Breast epithelium (tissue), 4 donors: ENCODE results near the gene CCDC196. TPM values are rescaled to one million over a fixed set of nuclear protein-coding genes. Genes with fewer than 3 reads are reported as not detected.

Source experiments
- DNase-seq, 2 donors: peaks; one replicate each; pipeline ENCODE4 v3.0.0-alpha.2; 2019; ENCODE audit warnings: low spot score in 2 of 2
- H3K27ac ChIP-seq, 2 donors: fragments of 200-600 bp; sonication (generic) in 1 of 2; one replicate each; pipeline ENCODE4 v1.5.1; 2016 to 2019; ENCODE audit warnings: mild to moderate bottlenecking in 1 of 2
- H3K27me3 ChIP-seq, 2 donors: fragments of 200-600 bp; sonication (generic) in 1 of 2; one replicate each; pipeline versions ENCODE4 v1.5.1 to v1.6.0; 2017 to 2019; ENCODE audit warnings: control low read depth in 1 of 2, mild to moderate bottlenecking in 1 of 2
- H3K36me3 ChIP-seq: fragments of 200-600 bp; one replicate; pipeline ENCODE4 v1.5.1; 2019
- H3K4me1 ChIP-seq, 2 donors: fragments of 200-600 bp; sonication (generic); one replicate each; pipeline ENCODE4 v1.5.1; 2016 to 2019; ENCODE audit warnings: control low read depth in 1 of 2
- H3K4me3 ChIP-seq, 3 donors: fragments of 200-600 bp; sonication (generic); 1 replicate in 2 of 3; 2 replicates in 1 of 3; pipeline ENCODE4 v1.5.1; 2016 to 2019; ENCODE audit warnings: mild to moderate bottlenecking in 3 of 3, moderate library complexity in 2 of 3
- H3K9me3 ChIP-seq, 2 donors: fragments of 200-600 bp; sonication (generic) in 1 of 2; one replicate each; pipeline ENCODE4 v1.5.1; 2016 to 2019; ENCODE audit warnings: control low read depth in 1 of 2
- CTCF ChIP-seq, 3 donors: fragments of 450-650 bp; IDR thresholded peaks; one replicate each; pipeline ENCODE4 v1.5.1; 2016 to 2017; ENCODE audit warnings: antibody characterized with exemption in 3 of 3, mild to moderate bottlenecking in 3 of 3, moderate library complexity in 3 of 3
- POLR2A ChIP-seq: fragments of 450-650 bp; IDR thresholded peaks from one replicate; pipeline ENCODE4 v1.6.1; 2016; ENCODE audit warnings: antibody characterized with exemption, mild to moderate bottlenecking, moderate library complexity
- POLR2AphosphoS5 ChIP-seq, 3 donors: sonication (generic); formaldehyde crosslinking; IDR thresholded peaks; one replicate each; pipeline ENCODE4 v1.6.1; 2017; ENCODE audit warnings: antibody characterized with exemption in 3 of 3
- intact Hi-C: fragments of 100-400 bp; cut with DNase I; formaldehyde crosslinking; loops from one replicate; pipeline ENCODE4 v1.15.1; 2023; ENCODE audit warnings: low total_unique reads
- total RNA-seq, 3 donors: library from RNA; depleted of rRNA; stranded (reverse); fragments of >200 nt; gene quantifications; one replicate each; pipeline ENCODE4 v1.1.0, GENCODE V29; 2016

CCDC196 gene
- total RNA-seq, 3 donors from 2014 or later = not detected

- Histone ChIP-seq H3K36me3 (no peaks in the 10 kb centered on the region), H3K27ac (peak overlapping the region; percentile 88 to 93), H3K4me1 (peaks cover 0 to 7% of the 10 kb centered on the region in 2 donors), H3K27me3 (no peaks in the 10 kb centered on the region), H3K9me3 (no peaks in the 10 kb centered on the region), H3K4me3 (peak overlapping the region; percentile 81 to 96 (median 92))
- intact Hi-C loops = no loop called here
- no peak for TF ChIP-seq POLR2AphosphoS5 (IDR thresholded peaks at IDR 0.05)
- TF ChIP-seq POLR2A = no peak
- no peak for TF ChIP-seq CTCF (IDR thresholded peaks at IDR 0.05)
- DNase-seq = peak in 1 of 2 donors; percentile 51
Observed at GRCh38 chr14:66508846-66509621, 22.9 kb downstream of the CCDC196 start.

- no peaks in the 10 kb centered on the region for H3K9me3 ChIP-seq
- H3K4me1 ChIP-seq = peaks cover 0 to 7% of the 10 kb centered on the region in 2 donors
- no peak for TF ChIP-seq CTCF (IDR thresholded peaks at IDR 0.05)
- TF ChIP-seq POLR2AphosphoS5 (IDR thresholded peaks at IDR 0.05) = no peak
- TF ChIP-seq POLR2A = no peak
- H3K27ac ChIP-seq = peak overlapping the region in 1 of 2 donors; percentile 88
- no peaks in the 10 kb centered on the region for H3K27me3 ChIP-seq
- H3K4me3 ChIP-seq = peak overlapping the region; percentile 81 to 96 (median 92)
- no peaks in the 10 kb centered on the region for H3K36me3 ChIP-seq
- intact Hi-C loops = no loop called here
- DNase-seq = no peak
Observed at GRCh38 chr14:66509874-66510273, 23.7 kb downstream of the CCDC196 start.

GRCh38 chr14:66511849-66512248 lies 25.7 kb downstream of the CCDC196 start:
- Histone ChIP-seq H3K4me3 (no peak overlapping the region), H3K27me3 (no peaks in the 10 kb centered on the region), H3K4me1 (peaks cover 0 to 7% of the 10 kb centered on the region in 2 donors), H3K27ac (no peak overlapping the region), H3K36me3 (no peaks in the 10 kb centered on the region), H3K9me3 (no peaks in the 10 kb centered on the region)
- TF ChIP-seq CTCF (IDR thresholded peaks at IDR 0.05) (no peak), POLR2AphosphoS5 (IDR thresholded peaks at IDR 0.05) (no peak), POLR2A (no peak)
- intact Hi-C loops = no loop called here
- no peak for DNase-seq

GRCh38 chr14:66514213-66514612 lies 28.0 kb downstream of the CCDC196 start:
- TF ChIP-seq POLR2A (no peak), CTCF (IDR thresholded peaks at IDR 0.05) (no peak), POLR2AphosphoS5 (IDR thresholded peaks at IDR 0.05) (no peak)
- intact Hi-C loops = no loop called here

GRCh38 chr14:66530526-66530925 lies 44.4 kb downstream of the CCDC196 start:
- intact Hi-C loops = no loop called here
- no peak overlapping the region for H3K27ac ChIP-seq
- TF ChIP-seq POLR2A (no peak), CTCF (IDR thresholded peaks at IDR 0.05) (no peak)
- no peaks in the 10 kb centered on the region for H3K4me1 ChIP-seq
- no peak overlapping the region for H3K4me3 ChIP-seq
- no peaks in the 10 kb centered on the region for H3K27me3 ChIP-seq
- no peaks in the 10 kb centered on the region for H3K36me3 ChIP-seq
- DNase-seq = no peak
- H3K9me3 ChIP-seq = no peaks in the 10 kb centered on the region

More at GRCh38 chr14:66514213-66514612, 28.0 kb downstream of the CCDC196 start:
- peaks cover 0 to 7% of the 10 kb centered on the region in 2 donors for H3K4me1 ChIP-seq
- no peaks in the 10 kb centered on the region for H3K36me3 ChIP-seq
- no peak overlapping the region for H3K27ac ChIP-seq
- no peaks in the 10 kb centered on the region for H3K9me3 ChIP-seq
- DNase-seq = no peak
- H3K4me3 ChIP-seq = no peak overlapping the region
- H3K27me3 ChIP-seq = no peaks in the 10 kb centered on the region
